GM19351 (cell line): Measurements from ENCODE around the gene CTNNA2.

ENCODE experiments used
- ATAC-seq: cut with Tn5 transposase; IDR thresholded peaks from one replicate; pipeline ENCODE4 v1.9.1; 2021; ENCODE audit warnings: mild to moderate bottlenecking, moderate library complexity; ENCODE audit not compliant: unreplicated experiment

The CTNNA2 gene

GRCh38 chr2:80302314-80303005 lies 789.6 kb downstream of the CTNNA2 start:
- no peak for ATAC-seq

DNA sequence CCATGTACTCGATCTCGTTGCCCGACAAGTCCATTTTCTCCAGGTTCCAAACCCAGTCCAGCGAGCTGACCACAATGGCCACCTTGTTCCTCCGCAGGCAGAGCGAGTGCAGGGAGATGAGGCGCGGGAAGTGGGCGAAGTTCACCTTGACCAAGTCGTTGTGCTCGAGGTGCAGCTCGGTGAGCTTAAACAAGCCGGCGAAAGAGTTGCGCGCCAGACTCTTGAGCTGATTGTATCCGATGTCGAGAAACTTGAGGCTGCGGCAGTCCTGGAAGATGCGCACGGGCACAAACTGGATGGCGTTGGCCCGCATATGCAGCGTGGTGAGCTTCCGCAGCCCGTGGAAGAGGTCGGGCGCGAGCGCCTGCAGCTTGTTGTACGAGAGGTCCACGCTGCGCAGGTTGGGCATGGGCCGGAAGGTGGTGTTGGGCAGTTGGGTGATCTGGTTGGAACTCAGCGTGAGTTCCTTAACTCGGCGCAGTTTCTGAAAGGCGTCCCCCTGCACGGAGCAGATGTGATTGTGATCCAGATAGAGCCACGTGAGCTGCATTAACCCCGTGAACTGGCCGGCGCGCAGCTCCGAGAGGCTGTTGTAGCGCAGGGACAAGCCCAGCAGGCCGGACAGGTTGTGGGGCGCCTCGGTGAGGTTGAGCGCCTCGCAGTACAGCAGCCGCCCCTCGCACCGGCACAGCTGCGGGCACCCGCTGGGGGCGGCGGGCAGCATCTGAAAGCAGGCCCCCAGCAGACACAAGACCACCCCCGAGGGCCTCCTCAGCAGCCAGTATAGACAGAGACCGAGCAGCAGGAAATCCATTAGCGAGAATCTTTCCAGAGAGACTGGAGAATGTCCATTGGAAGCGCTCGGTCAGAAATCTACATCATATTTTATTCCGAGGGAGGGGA lies 790.4 kb downstream of the CTNNA2 start:
- ATAC-seq = no peak

DNA sequence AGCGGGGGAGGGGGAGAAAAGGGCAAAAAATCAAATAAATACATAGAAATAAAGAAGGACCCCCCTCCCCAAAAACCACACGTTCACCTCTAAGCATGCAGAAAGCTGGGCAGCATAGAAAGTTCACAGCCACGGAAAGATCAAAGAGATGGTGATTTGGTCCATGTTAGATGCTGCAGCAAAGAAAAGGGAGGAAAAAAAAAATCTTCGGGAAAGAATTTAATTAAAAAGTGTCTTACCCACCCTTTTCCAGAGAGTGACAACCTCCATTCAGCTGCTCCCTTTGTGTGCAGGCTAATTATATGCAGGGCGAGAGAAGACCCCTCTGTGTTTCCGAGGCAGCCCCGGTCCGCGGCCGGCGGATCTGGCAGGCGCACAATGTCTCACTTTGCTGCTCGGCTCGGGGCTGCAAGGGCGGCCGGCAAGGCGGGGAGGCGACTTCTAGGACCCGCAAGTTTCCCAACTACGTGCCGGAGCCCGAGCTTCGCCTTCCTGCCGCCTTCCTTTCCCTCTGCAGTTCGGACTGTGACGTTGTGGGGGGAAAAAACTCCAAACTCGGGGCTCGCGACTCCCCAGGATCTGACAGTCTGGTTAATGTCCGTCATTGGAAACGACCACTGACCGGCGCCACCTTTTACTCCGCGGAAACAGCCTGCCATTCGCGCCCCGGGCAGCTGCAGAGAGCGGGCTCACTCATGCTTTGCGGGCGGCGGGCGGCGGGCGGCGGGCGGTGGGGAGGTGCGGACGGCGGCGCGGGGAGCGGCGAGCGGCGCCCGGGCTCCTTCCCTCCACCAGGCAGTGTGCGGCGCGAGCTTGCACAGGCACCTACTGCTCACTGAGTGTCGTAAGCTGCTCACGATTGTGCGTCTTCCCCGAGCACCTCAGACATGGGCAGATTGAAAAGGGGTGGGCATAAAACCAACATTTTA lies 791.3 kb downstream of the CTNNA2 start, which contains the start of gene LRRTM1:
TSS of gene LRRTM1 (minus strand) at position 844 of the 929 bp plus-strand sequence. CDS start 933 bp downstream, outside the sequence.
- no peak for ATAC-seq

DNA sequence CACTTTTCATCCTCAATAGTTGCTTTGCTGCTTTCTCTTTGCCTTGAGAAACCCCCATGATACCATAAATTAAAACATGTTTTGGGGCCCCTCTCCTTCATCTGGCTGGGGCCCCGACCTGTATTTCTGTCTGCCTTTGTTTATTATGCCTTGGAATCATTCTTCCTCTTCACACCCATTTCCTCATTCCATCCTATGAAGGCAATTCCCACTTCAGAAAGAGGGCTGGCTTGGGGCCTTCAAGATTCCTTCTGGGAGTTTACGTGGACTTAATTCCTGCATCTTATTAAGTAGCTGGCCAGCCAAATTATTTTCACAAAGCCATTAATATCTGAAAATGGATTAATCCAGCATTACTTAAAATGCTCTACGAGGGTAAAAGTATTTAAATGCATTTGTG lies 798.5 kb downstream of the CTNNA2 start:
- ATAC-seq = no peak

- no peak for ATAC-seq
Observed at GRCh38 chr2:80312282-80312839, 799.5 kb downstream of the CTNNA2 start.

DNA sequence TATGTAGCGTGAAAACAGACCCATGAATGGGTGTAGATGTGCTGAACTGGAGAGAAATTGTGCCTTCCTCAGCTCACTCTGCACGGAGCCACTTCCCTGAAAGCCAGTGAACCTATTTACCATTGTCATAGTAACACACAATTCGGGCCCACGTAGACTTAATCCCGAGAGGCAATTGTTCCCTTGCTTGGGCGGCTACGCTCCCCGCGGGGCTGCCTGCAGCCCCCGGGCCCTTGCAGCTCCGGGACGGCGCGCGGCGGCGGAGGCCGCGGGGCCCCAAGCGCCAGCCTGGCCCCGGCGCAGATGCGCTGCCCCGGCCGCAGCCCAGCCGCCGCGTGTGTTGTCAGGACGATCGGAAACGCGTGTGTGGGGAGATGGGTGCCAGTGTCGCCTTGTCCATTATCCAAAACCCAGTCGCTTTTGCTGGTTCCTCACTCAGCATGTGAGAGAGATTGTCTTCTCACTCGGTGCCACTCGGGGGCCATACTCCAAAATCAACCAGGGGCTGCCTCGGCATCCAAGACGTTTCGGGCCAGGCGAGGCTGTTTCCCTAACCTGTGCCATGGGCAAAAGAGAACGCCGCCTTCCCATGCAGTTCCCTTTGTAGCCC lies 809.6 kb downstream of the CTNNA2 start:
- no peak for ATAC-seq

- no peak for ATAC-seq
Observed at GRCh38 chr2:80322958-80323357, 810.1 kb downstream of the CTNNA2 start.

GRCh38 chr2:80323610-80324009 lies 810.8 kb downstream of the CTNNA2 start:
- no peak for ATAC-seq

DNA sequence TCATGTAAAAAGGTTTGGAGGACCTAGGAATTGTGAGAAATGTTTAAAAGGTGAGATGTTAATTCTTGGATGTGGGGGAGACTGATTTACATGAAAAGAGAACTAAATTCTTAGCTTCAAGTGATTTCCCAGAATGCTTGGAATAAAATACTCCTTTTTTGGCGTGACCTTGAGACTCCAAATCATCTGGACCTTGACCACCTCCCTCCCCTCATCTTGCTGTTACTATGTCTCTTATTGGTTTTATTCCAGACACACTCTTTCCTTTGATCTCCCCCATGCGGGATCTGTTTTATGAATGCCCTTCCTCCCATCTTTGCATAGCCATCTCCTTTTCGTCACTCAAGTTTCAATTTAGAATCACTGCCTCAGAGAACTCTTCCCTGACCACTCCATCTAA lies 811.7 kb downstream of the CTNNA2 start:
- ATAC-seq = no peak

- no peak for ATAC-seq
Observed at GRCh38 chr2:80326214-80326613, 813.4 kb downstream of the CTNNA2 start.

DNA sequence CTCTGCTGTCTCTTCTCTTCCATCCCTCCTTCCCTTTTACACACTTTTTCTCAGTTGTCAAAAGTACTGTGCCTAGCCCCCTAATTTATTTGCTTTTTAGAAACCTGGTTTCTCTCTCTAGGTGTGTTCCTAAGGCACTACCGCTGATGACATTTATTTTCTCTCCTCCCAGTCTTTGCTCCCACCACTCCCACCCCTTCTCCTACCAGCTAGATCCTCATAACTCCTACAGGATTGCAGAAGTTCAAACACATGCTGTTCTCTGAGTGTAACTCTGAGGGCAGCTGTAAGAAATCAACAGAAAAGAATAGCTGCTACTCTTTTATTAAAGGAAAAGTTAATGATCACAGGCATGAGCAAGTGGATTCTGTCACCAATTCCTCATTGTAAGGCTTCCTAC lies 814.0 kb downstream of the CTNNA2 start:
- no peak for ATAC-seq

DNA sequence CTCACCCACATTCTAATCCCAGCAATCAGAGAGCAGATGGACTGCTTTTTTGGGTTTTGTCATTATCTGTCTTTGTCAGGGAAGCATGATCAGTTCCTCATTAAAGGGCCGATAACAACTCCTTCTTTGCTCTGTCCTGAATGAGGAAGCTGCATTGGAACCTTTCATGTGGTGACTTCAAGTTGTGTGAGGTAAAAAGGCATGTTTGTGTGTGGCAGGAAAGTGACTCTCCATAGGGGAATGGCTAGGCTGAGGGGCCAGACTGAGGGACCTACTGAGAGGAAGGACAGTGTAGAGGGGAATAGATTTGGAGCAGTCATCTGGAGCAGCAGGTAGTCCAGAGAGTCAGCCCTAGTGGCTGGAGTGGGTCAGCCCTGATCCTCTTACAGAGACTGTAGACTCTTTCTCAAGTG lies 815.3 kb downstream of the CTNNA2 start:
- no peak for ATAC-seq

DNA sequence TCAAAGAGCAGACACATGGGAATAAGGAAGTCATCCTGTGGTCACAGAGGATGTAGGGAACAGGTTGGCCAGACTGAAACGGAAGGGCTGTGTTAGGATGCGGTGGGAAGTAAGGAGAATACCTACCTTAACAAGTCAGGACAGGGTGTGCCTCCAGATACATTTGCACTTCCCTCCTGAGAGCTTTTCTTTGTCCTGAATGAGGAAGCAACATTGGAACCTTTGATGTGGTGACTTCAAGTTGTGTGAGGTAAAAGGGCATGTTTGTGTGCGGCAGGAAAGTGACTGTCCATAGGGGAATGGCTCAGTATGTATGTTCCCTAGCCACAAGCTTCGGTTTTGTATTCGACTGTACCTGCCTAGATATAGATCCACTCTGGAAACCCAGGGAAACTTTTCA lies 816.6 kb downstream of the CTNNA2 start:
- no peak for ATAC-seq

DNA sequence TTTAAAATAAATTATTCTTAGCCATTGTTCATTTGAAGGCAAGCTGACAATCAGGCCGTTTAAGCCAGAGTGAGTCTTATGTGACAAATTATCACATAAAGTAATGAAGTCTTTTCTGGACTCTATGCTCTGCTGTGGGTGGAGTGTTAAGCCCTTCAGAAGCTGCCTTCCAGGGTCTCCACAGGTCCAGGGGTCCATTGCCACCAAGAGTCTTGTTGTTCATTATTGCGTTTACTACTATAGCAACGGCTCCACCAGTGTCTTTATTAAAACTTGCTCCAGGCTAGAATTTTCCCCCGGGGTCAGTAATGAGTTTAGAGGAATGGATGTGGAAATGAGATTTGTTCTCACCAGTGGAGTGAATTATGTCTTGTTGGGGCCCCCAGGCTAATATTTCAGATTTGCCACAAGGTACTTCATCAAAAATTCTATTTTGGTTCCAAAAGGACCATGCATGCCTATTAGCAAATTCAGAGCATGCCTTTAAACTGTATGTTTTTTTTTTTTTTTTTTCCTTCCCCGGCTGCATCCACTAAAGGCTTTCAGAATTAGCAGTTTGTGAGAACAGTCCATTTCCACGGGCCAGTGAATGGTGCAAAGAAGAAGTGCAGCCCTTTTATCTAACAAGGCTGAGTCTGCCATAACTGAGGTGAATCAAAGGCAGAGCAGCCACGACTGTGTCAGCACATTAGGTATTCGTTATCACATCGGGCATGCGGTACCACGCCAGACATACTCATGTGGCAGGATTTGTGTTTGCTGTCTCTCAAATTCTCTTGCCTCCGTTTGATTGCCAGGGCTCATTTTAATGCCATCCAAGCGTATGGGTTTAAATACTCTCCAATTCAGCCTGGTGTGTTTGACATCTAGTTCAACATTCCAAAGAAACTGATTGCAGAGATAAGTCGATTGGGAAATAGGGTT lies 817.9 kb downstream of the CTNNA2 start:
- ATAC-seq = no peak

DNA sequence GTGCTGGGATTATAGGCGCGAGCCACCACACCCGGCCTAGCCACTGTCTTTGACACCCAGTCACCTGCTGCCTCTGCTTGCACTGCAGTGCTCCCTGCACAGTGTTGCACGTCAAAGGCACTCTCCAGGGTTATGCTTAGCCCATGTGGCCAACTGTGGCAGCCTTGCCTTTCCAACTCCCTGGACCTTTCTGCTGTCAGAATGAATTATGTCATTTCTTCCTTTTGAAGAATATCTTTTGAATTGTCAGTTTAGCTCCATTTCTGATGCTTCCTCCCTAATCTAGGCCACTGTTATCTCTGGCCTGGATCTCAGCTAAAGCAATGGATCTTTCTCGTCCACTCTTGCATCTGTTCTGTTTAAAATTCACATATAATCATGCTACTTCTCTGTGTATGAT lies 821.0 kb downstream of the CTNNA2 start:
- no peak for ATAC-seq

DNA sequence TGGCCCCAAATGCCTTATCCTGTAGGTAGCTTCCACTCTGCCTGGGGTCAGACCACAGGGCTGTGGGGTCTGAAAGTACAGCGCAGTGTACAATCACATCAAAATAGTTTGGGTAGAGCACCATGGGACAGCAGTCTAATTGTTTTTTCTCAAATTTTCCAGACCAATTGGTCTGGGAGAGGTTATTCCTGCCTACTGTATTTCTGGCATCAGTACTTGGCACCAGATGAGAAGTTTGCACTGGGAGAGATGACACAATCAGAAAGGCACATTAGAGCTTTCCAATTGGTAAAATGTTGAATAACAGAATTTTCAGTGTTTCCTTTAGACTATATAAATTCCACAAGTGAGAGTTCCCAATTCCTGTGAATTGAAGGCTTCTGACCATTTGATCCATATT lies 822.6 kb downstream of the CTNNA2 start:
- no peak for ATAC-seq

DNA sequence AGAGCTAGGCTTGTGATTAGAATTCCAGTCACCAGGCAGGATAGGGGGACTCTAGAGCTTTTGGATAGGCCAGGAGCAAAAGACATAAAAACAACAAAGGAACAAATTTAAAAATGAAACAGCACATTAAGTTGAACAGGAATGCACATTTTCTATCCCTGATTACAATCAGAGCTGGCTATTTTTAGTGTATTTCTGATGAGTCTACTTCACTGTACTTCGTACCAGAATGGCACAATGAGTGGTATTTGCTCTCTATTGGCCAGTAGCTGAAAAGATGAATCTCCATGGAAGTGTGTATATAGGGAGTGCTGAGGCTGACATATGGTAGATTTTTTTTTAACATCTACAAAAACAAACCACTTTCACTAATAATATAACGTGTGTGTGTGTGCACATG lies 825.9 kb downstream of the CTNNA2 start:
- ATAC-seq = no peak

- no peak for ATAC-seq
Observed at GRCh38 chr2:80340022-80340421, 827.2 kb downstream of the CTNNA2 start.

DNA sequence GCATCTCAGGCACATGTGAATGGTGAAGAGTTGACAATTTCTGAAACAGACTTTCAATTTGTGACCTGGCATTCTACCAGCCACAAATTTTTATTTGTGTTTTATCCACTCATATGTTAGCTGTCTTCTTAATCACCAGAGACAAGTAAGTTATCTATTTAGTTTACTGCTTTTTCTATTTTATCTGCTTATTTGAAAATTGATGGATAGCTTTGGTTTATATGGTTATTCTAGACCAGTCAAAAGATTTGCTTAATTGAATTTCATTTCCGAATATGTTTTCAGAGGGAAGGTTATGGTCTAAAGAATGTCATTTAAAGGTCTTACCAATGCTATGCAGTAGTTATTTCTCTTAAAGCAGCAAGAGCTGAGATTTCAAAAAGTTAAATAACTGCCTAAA lies 835.2 kb downstream of the CTNNA2 start:
- no peak for ATAC-seq
